HG03025 (cell line): ENCODE data around the gene PTDSS2.
"Not testable (repeated sequence)": the region's sequence is repeated elsewhere in the genome, so short reads cannot be mapped to it uniquely, and the experiment has no call there.

Source experiments
- ATAC-seq: cut with Tn5 transposase; IDR thresholded peaks from one replicate; pipeline ENCODE4 v1.9.1; 2021; ENCODE audit warnings: mild to moderate bottlenecking, moderate library complexity; ENCODE audit not compliant: unreplicated experiment, low FRiP score

Gene PTDSS2

DNA sequence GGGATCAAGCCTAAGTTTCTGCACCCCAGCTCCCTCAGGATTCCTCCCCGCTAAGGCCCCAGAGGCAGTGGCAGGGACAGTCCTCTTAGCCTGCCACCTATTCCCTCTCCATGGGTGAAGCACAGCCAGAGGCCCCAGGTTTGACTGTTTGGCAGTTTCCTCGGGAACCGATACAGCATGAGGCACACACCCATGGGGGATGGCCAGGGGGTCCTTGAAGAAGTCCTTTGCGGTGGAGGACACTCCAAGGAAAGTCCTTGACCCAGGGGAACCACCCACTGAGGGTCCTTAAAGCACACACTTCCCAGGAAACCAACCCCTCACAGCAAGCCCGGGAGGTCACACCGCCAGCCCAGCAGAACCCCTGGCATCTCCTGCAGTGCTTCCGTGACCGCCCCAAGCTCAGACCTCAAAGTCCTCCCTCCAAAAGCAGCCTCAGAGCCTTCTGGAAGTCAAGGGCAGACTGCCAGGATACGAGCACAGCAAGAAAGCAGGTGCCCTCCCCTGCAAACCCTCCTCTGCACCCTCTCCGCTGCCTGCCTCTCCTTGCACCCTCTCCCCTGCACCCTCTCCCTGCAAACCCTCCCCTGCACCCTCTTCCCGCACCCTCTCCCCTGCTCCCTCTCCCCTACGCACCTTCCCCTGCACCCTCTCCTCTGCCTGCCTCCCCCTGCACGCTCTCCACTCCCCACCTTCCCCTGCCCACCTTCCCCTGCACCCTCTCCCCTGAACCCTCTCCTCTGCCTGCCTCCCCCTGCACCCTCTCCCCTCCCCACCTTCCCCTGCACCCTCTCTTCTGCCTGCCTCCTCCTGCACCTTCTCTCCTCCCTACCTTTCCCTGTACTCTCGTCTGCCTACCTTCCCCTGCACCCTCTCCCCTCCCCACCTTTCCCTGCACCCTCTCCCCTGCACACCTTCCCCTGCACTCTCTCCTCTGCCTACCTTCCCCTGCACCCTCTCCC lies 36.7 kb upstream of the PTDSS2 start:
- no peak for ATAC-seq

DNA sequence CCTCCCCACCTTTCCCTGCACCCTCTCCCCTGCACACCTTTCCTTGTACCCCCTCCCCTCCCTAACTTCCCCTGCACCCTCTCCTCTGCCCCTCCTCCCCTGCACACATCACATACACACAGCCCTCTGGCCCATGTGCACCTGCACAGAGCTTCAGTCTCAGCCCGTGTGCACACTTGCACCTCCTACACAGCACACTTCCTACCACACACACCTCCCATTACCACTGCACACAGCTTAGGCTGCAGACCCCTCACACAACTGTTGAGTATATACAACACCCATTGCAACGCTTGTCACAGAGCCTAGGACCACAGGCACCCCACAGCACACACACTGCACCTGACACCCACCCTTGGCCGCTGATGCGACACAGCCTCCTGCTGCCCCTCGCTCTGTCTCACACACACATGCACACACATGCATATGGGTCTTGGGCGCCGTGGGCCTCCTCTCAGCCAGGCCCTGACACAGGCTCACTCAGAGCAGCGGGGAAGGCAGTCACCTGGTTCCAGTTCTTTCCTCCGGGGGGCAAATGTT lies 35.7 kb upstream of the PTDSS2 start:
- no peak for ATAC-seq

DNA sequence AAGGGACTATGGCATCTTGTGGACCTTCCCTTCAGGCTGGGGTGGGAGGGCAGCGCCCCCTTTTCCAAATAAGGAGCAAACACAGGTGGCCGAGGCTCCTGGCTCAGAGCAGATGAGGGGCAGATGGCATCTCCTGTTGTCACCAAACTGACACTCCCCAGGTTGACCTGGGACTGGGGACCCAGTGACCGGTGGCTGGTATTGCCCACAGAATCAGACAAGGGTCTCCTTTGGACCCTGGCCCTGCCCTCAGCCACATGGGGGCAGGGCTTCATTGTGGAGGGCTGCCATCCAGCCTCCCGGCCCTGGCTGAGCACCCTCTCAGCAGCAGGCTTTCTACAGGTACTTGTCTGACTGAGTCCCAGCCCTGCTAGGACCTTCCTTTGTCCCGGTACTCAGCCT lies 34.4 kb upstream of the PTDSS2 start:
- ATAC-seq = no peak

DNA sequence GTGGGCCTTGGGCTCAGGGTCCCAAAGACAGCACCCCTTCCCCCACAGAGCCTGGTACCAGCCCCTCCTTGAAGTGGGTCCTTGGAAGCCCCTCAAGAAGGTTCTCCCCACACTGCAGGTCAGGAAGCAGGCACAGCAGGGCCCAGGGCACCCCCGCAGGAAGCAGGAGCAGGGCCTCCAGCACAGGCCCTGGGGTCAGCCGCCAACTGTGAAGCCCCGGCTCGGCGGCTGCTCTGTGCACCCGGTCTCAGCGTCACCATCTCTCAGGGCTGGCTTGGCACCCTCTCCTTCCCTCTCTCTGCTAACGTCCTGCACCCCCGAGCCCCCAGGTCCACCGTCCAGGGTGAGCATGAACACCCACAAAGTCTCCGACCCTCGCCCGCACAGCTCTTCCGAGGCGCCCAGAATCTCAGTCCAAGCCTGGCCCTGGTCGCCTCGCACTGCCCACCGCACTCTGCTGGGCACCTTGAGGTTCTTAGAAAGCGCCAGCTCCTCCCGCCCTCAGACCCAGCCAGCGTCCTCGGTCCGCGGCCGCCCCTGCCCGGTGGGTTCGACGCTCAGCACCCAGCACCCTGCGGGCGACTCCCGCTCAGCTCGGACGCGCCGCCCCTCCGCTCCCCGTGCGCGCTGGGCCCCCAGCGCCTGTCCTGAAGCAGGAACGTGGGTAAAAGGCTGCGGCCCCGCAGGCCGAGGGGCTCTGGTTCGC lies 33.9 kb upstream of the PTDSS2 start:
- ATAC-seq = no peak

DNA sequence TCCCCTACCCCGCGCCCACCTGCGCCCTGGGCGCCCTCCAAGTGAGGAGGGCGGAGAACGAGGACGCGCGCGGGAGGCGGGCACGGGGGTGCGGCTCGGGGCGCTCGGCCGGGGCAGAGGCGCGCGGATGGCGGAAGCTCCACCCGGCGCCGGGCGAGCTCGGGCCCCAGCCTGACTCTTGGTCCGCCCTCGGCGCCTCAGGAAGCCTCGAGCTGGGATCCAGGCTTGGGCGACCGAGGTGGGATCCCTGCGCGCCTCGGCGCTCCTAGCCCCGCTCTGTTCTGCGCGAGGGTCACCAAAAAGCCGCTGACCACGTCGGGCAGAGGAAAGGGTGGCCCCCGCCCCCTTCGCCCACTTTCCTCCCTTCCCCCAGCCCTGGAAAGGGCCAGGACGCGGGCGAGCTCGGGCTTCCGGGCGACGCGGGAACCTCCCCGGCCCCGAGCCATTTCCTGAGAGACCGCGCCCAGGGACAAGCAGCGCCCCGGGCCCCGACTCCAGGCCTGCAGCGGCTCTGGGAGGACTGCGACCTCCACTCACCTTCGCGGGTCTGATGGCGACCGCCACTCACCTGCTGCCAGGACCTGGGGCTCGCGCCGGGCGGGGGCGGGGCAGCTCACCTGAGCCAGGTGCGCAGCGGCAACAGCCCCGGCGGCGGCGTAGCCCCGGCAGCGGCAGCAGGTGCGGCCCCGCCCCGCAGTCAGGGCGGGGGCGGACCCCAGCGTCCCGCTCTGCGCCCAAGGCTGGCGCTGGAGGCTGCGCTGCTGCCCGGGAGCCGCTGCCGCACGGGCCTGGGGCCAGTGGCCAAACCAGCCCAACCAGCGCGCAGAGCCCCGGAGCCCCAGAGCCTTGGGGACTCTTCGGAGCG lies 33.1 kb upstream of the PTDSS2 start:
- no peak for ATAC-seq

DNA sequence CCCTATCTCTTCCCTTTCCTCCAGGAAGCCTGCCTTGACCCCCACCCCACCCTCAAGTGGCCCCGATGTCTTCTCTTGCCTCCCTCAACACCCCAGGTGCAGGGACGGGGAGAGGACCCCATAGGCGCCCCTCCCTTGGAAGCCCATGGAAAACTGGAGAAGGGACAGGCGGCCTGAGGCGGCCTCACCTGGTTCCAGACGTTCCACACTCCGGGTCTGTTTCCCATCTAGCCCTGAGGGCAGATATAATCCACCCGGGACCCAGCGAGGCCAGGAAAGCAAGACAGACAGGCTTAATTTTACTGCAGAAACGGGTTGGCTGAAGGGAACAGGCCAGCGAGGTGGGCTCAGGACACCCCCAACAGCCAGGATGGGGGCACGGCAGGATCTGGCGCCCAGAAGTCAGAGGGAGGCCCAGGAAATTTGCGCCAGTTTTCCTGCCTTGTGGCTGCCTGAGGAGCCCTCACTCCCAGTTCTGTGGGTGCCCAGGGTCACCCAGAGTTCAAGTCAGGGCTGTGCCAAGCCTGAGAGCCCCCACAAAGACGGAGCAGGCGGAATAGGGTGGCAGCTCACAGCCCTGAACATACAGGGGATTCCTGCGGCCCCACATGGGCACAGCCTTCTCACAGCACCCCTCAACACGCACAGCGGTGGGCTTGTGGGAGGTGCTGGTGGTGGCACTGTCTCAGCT lies 32.3 kb upstream of the PTDSS2 start:
- ATAC-seq = no peak

DNA sequence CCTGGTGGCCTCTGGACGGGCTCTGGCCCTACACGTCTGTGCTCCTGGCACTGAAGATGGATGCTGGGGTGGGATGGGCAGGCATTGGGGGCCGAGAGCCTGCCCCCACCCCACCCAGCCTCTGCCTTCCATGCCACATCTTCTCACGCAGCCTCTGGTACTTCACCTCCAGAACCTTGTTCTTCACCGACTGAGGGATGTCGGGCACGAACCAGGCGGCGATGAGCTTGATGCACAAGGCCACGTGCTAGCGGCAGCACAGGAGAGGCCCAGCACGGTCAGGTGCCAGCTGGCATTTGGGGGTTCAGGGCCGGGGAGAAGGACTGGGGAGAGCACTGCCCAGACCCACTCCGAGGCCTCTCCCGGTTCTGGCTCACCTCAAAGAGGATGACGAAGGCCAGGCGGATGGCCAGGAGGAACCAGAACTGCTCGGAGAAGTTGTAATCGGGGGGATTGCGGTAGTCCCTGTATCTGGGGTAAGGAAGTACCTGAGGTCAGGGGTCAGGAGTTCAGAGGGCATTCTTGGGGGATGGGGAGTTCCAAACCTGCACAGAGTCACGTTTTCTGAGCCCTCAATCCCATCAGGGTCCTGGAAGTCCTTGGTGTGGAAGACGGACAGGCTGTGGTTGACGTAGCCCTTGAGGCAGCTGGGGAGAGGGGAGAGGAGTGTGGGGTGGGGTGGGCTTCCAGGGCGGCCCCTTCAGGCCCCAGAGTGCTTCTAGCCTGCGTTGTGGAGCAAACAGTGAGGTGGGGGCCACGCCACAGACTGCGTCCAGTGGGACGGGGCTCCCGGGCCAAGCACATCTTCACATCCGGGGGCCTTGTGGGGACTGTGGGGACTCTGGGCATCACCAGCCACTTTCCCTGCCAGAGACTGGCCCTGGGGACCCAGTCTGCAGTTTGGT lies 31.5 kb upstream of the PTDSS2 start:
- ATAC-seq = no peak

DNA sequence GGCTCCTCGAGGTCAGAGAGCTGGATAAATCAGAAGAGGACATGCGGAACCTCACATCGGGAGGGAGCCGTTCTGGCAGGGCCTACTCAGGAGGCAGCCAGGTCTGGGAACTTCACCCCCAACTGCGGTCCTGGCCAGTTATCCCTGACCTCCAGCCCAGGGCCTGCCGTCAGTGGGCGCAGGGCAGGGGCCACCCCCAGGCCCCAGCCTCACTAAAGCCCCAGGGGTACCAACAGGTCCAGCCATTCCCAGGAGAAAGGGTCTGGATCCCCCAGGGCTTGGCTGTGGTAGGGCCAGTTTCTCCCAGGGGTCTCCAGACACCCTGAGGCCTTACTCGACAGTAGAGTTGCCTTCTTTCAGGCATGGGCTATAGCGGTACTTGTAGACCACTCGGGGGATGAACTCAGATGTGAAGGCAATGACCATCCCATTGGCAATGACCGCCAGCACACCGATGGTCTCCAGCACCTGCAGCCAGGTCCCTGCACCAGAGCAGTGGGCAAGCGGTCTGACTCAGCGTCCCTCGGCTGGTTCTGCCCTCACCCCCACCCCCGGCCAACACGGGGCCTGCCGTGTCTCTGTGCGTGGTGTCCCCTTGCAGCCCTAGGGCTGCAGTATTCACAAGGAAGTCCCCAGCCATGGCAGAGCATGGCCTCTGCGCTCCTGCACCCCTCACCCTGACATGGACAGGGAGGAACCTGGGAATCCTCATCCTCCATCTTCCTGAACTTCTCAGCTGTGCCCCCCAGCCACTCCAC lies 30.7 kb upstream of the PTDSS2 start:
- ATAC-seq = no peak

DNA sequence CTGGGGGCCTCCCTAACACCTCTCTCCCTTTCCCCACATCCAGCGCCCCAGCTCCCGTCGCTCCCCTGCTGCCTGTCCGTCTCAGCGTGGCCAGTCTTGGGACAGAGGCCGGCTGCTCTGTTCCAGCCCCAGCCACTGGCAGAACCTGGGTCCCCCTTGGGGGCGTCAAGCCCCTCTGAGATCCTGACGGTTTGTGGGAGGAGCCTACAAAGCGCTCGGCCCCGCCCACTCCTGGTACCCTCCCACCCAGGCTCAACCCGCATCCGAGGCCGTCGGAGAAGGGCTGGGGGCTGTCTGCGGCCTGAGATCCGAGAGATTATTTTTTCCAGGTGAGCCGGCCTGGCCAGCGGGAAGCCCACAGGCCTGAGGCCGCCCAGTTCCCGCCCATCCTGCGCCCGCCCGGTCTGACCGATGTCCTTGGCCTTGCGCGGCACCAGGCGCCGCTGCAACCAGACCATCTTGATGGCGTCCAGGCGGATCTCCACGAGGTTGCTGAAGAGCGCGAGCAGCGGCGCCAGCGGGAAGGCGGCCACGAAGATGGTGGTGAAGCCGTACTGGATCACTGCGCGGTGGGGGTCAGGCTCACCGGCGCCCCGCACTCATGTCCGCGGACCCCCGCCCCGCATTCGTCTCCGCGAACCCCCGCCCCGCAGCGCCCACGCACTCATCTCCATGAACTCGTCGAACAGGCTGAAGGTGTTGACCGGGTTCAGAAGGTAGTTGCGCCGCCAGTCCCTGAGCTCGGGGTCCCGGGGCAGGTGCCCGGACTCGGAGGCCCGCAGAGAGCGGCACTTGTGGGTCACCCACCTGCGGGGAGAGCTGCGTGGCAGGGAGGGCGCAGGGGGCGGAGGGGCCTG lies 29.8 kb upstream of the PTDSS2 start:
- no peak for ATAC-seq

DNA sequence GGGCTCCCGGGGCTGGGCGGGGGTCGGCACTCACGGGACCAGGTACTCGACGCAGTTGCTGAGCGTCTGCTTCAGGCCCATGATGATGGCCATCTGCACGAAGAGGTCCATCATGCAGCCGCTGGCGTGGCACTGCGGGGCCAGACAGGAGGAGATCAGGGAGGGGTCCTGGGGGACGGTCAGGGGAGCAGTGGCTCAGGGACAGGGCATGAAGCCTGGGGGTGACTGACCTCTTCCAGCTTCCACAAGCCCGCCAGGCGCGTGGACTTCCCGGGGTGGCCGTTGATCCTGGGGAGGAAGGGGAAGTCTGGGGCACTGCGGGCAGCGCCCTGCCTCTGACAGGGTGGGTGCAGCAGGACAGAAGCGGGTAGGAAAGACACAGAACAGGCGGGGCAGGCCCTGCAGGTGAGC lies 29.2 kb upstream of the PTDSS2 start:
- no peak for ATAC-seq

DNA sequence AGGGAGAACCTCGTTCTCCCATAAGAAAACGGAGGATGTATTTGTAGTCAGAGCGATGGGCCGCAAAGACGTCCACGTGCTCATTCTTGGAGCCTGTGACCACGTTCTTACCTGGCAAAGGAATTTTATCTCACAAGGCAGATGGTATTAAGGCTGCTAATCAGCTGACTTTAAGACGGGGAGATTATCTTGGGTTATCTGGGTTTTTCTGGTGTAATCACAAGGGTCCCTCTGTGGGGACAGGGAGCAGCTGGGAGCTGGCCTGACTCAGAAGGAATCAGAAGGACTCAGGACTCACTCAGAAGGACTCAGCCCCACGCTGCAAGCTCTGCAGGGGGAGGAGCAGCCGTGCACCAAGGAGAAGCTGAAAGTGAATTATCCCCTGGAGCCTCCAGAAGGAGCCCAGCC lies 27.8 kb upstream of the PTDSS2 start:
- ATAC-seq = no peak

DNA sequence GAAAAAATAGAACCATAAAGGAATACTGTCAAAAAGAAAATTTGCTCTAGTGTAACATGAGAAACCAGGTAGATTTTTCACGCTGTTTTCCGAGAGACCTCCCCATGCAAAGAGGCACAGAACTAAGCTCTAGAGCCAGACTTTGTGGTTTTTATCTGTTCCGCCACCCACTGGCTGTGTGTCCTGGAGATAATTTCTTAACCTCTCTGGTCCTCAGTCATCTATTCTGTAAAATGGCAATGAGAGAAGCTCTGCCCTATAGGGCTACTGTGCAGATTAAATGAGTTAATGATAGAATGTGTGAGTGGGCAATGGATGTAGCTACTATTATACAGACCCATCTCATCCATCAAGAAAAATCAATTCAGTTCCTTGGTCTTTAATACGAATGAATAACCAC lies 25.8 kb upstream of the PTDSS2 start:
- no peak for ATAC-seq

DNA sequence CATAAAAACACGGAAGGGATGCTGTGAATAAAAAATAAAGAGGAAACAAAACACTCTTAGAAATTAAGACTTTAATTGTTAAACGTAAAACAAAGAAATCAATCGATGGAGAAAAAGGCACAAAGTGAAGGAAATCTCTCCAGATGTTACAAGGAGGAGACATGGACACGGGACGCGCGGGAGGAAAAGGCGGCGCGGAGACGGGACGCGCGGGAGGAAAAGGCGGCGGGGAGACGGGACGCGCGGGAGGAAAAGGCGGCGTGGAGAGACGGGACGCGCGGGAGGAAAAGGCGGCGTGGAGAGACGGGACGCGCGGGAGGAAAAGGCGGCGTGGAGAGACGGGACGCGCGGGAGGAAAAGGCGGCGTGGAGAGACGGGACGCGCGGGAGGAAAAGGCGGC lies 25.3 kb upstream of the PTDSS2 start:
- not testable (repeated sequence) for ATAC-seq

DNA sequence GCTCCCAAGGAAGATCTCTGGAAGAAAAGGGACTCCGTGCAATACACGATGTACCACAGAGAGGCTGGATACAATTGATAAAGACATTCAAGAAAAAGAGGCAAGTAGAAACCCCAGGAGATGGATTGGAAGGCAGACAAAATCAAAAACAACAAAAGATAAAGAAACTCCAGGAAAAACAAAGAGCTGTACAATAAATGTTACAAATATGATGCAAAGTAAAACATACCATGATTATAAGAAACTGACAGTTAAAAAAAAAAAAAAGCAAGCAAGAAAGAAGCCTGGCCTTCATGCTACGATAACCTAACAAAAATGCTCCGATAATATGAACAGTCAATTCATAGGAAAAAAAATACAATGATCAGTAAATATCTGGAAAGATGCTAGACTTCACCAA lies 24.8 kb upstream of the PTDSS2 start:
- ATAC-seq = no peak

DNA sequence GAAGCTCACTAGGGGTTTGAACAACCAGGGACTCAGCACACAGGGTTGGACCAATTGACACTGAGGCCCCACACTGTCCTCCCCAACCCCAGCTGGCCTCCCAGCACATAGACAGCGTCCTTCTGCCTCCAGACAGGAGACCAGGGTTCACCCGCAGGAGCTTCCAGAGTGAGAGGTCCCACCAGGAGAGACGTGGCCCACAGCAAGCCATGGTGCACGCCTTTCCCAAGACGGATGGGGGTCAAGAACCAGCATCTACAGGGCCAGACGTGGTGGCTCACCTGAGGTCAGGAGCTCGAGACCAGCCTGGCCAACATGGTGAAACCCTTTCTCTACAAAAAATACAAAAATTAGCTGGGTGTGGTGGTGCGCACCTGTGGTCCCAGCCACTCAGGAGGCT lies 23.2 kb upstream of the PTDSS2 start:
- no peak for ATAC-seq

DNA sequence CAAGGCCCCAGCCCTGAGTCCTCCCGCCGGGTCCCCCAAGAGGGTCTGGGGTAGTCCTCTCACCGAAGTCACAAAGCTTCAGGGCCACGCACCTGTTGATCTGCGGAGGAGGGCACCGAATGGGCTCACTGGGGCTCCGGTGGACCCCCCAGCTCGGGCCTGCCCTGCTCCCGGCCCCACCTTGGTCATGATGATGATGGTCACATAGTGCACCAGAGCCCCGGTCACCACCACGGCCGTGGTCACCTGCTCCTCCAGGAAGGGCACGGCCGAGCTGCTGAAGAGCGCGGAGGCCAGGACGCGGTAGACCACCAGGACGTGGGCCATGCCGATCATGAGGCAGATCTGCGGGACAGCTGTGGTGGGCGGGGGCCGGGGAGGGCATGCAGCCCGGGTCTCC lies 21.8 kb upstream of the PTDSS2 start:
- no peak for ATAC-seq

DNA sequence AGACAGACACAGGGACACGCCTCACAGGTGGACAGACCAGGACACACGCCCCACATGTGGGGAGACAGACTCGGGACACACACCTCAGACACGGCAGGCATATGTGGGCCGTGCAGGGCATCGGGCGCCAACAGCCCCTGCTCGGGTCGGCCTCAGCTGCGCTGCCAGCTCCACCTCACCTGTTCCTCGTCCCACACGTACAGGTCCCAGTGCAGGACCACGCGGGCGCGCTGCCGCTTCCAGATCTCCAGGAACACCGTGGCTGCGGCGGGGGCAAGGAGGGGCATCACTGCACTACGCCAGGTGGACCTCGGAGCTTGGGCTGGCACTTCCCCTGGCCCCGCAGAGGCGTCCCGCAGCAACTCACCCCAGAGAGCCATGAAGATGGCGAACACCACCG lies 20.7 kb upstream of the PTDSS2 start:
- ATAC-seq = no peak
